IMR-90 (cell line): Measurements from ENCODE around the gene NCKIPSD. TPM values are rescaled to one million over a fixed set of nuclear protein-coding genes. Genes with fewer than 3 reads are reported as not detected.

Experiments used
- ATAC-seq: fragments of 200-7000 bp; cut with Tn5 transposase; 2 replicates; pipeline ENCODE4 v1.9.1; 2020; ENCODE audit warnings: low read depth, mild to moderate bottlenecking, moderate library complexity
- BruUV-seq: library from RNA; stranded (reverse); fragments of 400-500 nt; replicated peaks from 2 replicates; lab custom pipeline; 2021; lab: Mats Ljungman, UMichigan
- CTCF ChIA-PET: fragments of 300-600 bp; formaldehyde crosslinking; extraction: SDS; loops from one replicate; lab custom pipeline; 2021; ENCODE audit warnings: antibody characterized with exemption; lab: Yijun Ruan, JAX
- POLR2A ChIA-PET: fragments of 300-600 bp; sonication (Branson Sonifier 250); formaldehyde crosslinking; loops from one replicate; lab custom pipeline; 2022; ENCODE audit warnings: antibody characterized with exemption; ENCODE audit not compliant: unreplicated experiment; lab: Charles Lee
- DNase-seq: peaks from one replicate; pipeline ENCODE4 v3.0.0; 2013
- H2AFZ ChIP-seq: replicated peaks from 2 replicates; pipeline ENCODE3; 2013; ENCODE audit warnings: low read length, mild to moderate bottlenecking; ENCODE audit not compliant: poor library complexity
- H2AK5ac ChIP-seq: 2 replicates; pipeline ENCODE4 v1.6.1; 2013; ENCODE audit warnings: low read depth, low read length, inconsistent platforms
- H2AK9ac ChIP-seq: replicated peaks from 2 replicates; pipeline ENCODE3; 2013; ENCODE audit warnings: mild to moderate bottlenecking, low read depth, low read length, moderate library complexity; ENCODE audit not compliant: poor library complexity
- H2BK120ac ChIP-seq: 2 replicates; pipeline ENCODE4 v1.6.1; 2013; ENCODE audit warnings: low read depth, low read length, inconsistent platforms
- H2BK15ac ChIP-seq: 3 replicates; pipeline ENCODE4 v1.6.1; 2013; ENCODE audit warnings: low read depth, low read length, inconsistent platforms
- H2BK20ac ChIP-seq: 2 replicates; pipeline ENCODE4 v1.6.1; 2013; ENCODE audit warnings: low read depth, mild to moderate bottlenecking, inconsistent platforms, low read length, moderate library complexity
- H2BK5ac ChIP-seq: 2 replicates; pipeline ENCODE4 v1.6.1; 2013; ENCODE audit warnings: mild to moderate bottlenecking, low read depth, low read length, inconsistent platforms; ENCODE audit not compliant: poor library complexity, severe bottlenecking
- H3K14ac ChIP-seq: replicated peaks from 2 replicates; pipeline ENCODE4 v1.6.1; 2013; ENCODE audit warnings: low read depth, low read length, inconsistent platforms
- H3K18ac ChIP-seq: 2 replicates; pipeline ENCODE4 v1.6.1; 2013; ENCODE audit warnings: low read depth, low read length, control low read depth
- H3K23ac ChIP-seq: 2 replicates; pipeline ENCODE4 v1.6.1; 2013; ENCODE audit warnings: low read depth, low read length, inconsistent platforms
- H3K27ac ChIP-seq: 2 replicates; pipeline ENCODE4 v1.5.1; 2013; ENCODE audit warnings: mild to moderate bottlenecking, control low read depth, low read length; ENCODE audit not compliant: insufficient read depth
- H3K27me3 ChIP-seq: 2 replicates; pipeline ENCODE4 v1.6.1; 2013; ENCODE audit warnings: low read length; ENCODE audit not compliant: control insufficient read depth, insufficient read depth
- H3K36me3 ChIP-seq: 2 replicates; pipeline ENCODE4 v1.6.1; 2013; ENCODE audit warnings: low read length, mixed read lengths; ENCODE audit not compliant: control insufficient read depth, insufficient read depth
- H3K4ac ChIP-seq: 2 replicates; pipeline ENCODE4 v1.6.1; 2013; ENCODE audit warnings: low read depth, low read length, inconsistent platforms
- H3K4me1 ChIP-seq: 2 replicates; pipeline ENCODE4 v1.6.1; 2013; ENCODE audit warnings: low read length, mixed read lengths; ENCODE audit not compliant: control insufficient read depth, insufficient read depth
- H3K4me2 ChIP-seq: 2 replicates; pipeline ENCODE4 v1.6.1; 2013; ENCODE audit warnings: low read depth, mild to moderate bottlenecking, control low read depth, low read length, moderate library complexity
- H3K4me3 ChIP-seq: 2 replicates; pipeline ENCODE4 v1.5.1; 2013; ENCODE audit warnings: low read depth, mild to moderate bottlenecking, control low read depth, low read length, moderate library complexity; ENCODE audit not compliant: insufficient read depth
- H3K56ac ChIP-seq: 2 replicates; pipeline ENCODE4 v1.6.1; 2013; ENCODE audit warnings: low read length, inconsistent platforms; ENCODE audit not compliant: insufficient read depth; ENCODE audit errors: extremely low read depth
- H3K79me1 ChIP-seq, 2 experiments: 2 replicates each; pipeline ENCODE4 v1.6.1; 2013; ENCODE audit warnings: low read length in 2 of 2, inconsistent platforms in 1 of 2, low read depth in 1 of 2
- H3K9ac ChIP-seq: 2 replicates; pipeline ENCODE4 v1.6.1; 2013; ENCODE audit warnings: low read depth, low read length, control low read depth
- H3K9me1 ChIP-seq: 2 replicates; pipeline ENCODE4 v1.6.1; 2013; ENCODE audit warnings: low read length, inconsistent platforms; ENCODE audit not compliant: insufficient read depth
- H3K9me3 ChIP-seq: 2 replicates; pipeline ENCODE4 v1.6.1; 2013; ENCODE audit warnings: low read length; ENCODE audit not compliant: control insufficient read depth, insufficient read depth
- H4K20me1 ChIP-seq: 2 replicates; pipeline ENCODE4 v1.6.1; 2013; ENCODE audit warnings: low read length, inconsistent platforms; ENCODE audit not compliant: insufficient read depth
- H4K5ac ChIP-seq: 2 replicates; pipeline ENCODE4 v1.6.1; 2013; ENCODE audit warnings: mild to moderate bottlenecking, low read depth, low read length, control low read depth
- H4K8ac ChIP-seq, 2 experiments: 2 replicates each; pipeline ENCODE4 v1.6.1; 2013; ENCODE audit warnings: low read depth in 2 of 2, low read length in 2 of 2, control low read depth in 1 of 2, inconsistent platforms in 1 of 2
- H4K91ac ChIP-seq: 2 replicates; pipeline ENCODE4 v1.6.1; 2013; ENCODE audit warnings: low read depth, low read length, inconsistent platforms; ENCODE audit not compliant: insufficient read depth
- BHLHE40 ChIP-seq: fragments of 150-350 bp; IDR thresholded peaks from 2 replicates; pipeline ENCODE4 v1.6.1; 2016; ENCODE audit warnings: mild to moderate bottlenecking, low read depth, low read length
- CEBPB ChIP-seq: IDR thresholded peaks from 2 replicates; pipeline ENCODE4 v1.6.1; 2012; ENCODE audit warnings: low read depth, low read length, improper control_type of control experiment
- CHD1 ChIP-seq: IDR thresholded peaks from 2 replicates; pipeline ENCODE4 v1.6.1; 2012; ENCODE audit warnings: low read depth, low read length, improper control_type of control experiment
- CTCF ChIP-seq: conservative IDR thresholded peaks from 2 replicates; pipeline ENCODE4 v1.5.1; 2012; ENCODE audit warnings: mild to moderate bottlenecking, low read depth, low read length, improper control_type of control experiment
- ELK1 ChIP-seq: fragments of 150-350 bp; IDR thresholded peaks from 2 replicates; pipeline ENCODE4 v1.6.1; 2016; ENCODE audit warnings: low read depth, mild to moderate bottlenecking, low read length, moderate library complexity, borderline replicate concordance
- FOS ChIP-seq: fragments of 150-350 bp; IDR thresholded peaks from 2 replicates; pipeline ENCODE4 v1.6.1; 2016; ENCODE audit warnings: low read depth, low read length
- MAFK ChIP-seq: IDR thresholded peaks from 2 replicates; pipeline ENCODE4 v1.6.1; 2012; ENCODE audit warnings: low read depth, low read length, improper control_type of control experiment
- MAZ ChIP-seq: IDR thresholded peaks from 2 replicates; pipeline ENCODE4 v1.6.1; 2012; ENCODE audit warnings: low read depth, mild to moderate bottlenecking, low read length, improper control_type of control experiment, moderate library complexity, borderline replicate concordance
- NFE2L2 ChIP-seq: fragments of 150-350 bp; IDR thresholded peaks from 2 replicates; pipeline ENCODE4 v1.6.1; 2016; ENCODE audit warnings: low read depth, mild to moderate bottlenecking, low read length
- RAD21 ChIP-seq: IDR thresholded peaks from 2 replicates; pipeline ENCODE4 v1.6.1; 2012; ENCODE audit warnings: low read length, improper control_type of control experiment
- RCOR1 ChIP-seq: IDR thresholded peaks from 2 replicates; pipeline ENCODE4 v1.6.1; 2012; ENCODE audit warnings: mild to moderate bottlenecking, low read length, improper control_type of control experiment; ENCODE audit not compliant: insufficient replicate concordance
- RFX5 ChIP-seq: IDR thresholded peaks from 2 replicates; pipeline ENCODE4 v1.8.0; 2012; ENCODE audit warnings: low read depth, mild to moderate bottlenecking, low read length, moderate library complexity
- SMC3 ChIP-seq: fragments of 150-350 bp; IDR thresholded peaks from 2 replicates; pipeline ENCODE4 v1.6.1; 2016; ENCODE audit warnings: low read depth, mild to moderate bottlenecking, antibody characterized with exemption, low read length, moderate library complexity
- WGBS, 2 experiments: methylation state at CpG; one replicate each; pipeline versions ENCODE4 v1.1.5 to v1.1.7; 2013; ENCODE audit warnings: missing lambda C conversion rate in 2 of 2; ENCODE audit not compliant: insufficient read length in 1 of 2; ENCODE audit errors: extremely low coverage in 2 of 2; 5-methylcytosine and 5-hydroxymethylcytosine counted together
- dilution Hi-C: fragments of 300-500 bp; cut with HindIII; formaldehyde crosslinking; loops from one replicate; pipeline ENCODE4 v1.14.3; 2018; ENCODE audit warnings: low sequenced_read_pairs; ENCODE audit not compliant: unreplicated experiment
- in situ Hi-C: fragments of 300-500 bp; cut with MboI; formaldehyde crosslinking; loops from 3 replicates; pipeline ENCODE4 v1.14.3; 2019; ENCODE audit warnings: low sequenced_read_pairs, inconsistent platforms, mixed read lengths
- intact Hi-C: fragments of 100-400 bp; cut with micrococcal nuclease; formaldehyde crosslinking; loops from 2 replicates; pipeline ENCODE4 v1.10.0; 2022
- polyA plus RNA-seq, 3 experiments: library from polyadenylated mRNA; depleted of rRNA; stranded (reverse); fragments of >200 nt; gene quantifications; 2 replicates each; pipeline ENCODE4 v1.2.3, GENCODE V29; 2012; ENCODE audit warnings: low replicate concordance in 1 of 3
- total RNA-seq: library from RNA; depleted of rRNA; stranded (reverse); fragments of >200 nt; gene quantifications from 2 replicates; pipeline ENCODE4 v1.2.3, GENCODE V29; 2012

Gene NCKIPSD
- total and polyA plus RNA-seq, 2 of the 4 experiments (the other 2 are of a cell fraction): 21.0 to 38.3 TPM

DNA sequence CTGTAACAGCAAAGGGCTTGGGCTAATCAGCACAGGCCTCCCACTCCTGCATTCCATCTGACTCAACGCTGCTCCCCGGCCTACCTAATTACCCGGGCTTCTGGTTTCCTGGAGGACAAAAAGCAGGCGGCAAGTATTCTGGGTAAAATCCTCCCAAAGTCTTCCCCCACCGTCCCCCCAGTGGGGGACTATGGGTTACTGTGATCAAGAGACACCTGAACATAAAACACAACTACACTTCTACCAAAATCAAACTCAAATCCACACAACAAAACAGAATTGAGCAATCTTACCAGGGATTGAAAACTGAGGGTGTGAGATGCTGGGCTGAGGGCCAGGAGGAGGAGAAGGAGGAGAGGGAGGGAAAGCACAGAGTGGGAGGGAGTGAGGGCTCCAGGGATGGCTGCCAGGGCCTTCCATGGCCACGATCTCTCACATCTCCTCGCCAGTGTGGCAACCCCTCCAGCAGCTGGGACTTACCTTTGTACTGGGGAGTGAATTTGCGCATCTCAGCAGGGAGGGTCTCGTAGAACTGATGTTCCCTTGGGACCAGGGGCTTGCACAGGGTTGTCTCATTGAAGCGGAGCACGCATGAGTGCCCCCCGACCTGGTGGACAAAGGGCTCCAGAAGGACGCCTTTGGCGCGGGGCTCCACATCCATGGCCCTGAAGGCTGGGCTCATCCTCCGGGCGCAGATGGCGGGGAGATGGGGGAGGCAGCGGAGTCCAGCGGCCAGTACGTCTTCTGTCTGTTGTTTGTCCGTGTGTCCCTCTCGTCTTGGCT is 9.1 kb upstream of the NCKIPSD start:
- intact Hi-C loops: no loop called here
- Histone ChIP-seq H3K27me3 (no peaks in the 10 kb centered on the region), H3K4me2 (peak overlapping the region; percentile 51), H3K9me3 (no peaks in the 10 kb centered on the region), H3K18ac (peak overlapping the region; percentile 5; the same call in 1 of the 2 replicates), H4K91ac (peak overlapping the region; percentile 74), H2AK5ac (peak overlapping the region; percentile 95), H2AFZ (peak overlapping the region; percentile 80), H3K9me1 (peaks cover 27% of the 10 kb centered on the region), H3K4ac (peak overlapping the region; percentile 53), H3K9ac (peak overlapping the region; percentile 7; the same call in 1 of the 2 replicates), H3K36me3 (peaks cover 51% of the 10 kb centered on the region), H2BK120ac (peak overlapping the region; percentile 49), H4K5ac (peak overlapping the region; percentile 14; the same call in 1 of the 2 replicates), H3K4me1 (peaks cover 26% of the 10 kb centered on the region), H3K14ac (peak overlapping the region; percentile 83), H3K56ac (peak overlapping the region; percentile 27; the same call in 1 of the 2 replicates), H2BK5ac (peak overlapping the region; percentile 69), H4K20me1 (peaks cover 72% of the 10 kb centered on the region), H4K8ac (peak overlapping the region; percentile 10 to 75; a peak in 3 of 4 replicates), H3K23ac (peak overlapping the region; percentile 20), H2BK20ac (peak overlapping the region; percentile 10; the same call in 1 of the 2 replicates), H3K27ac (peak overlapping the region; percentile 61), H2BK15ac (peak overlapping the region; percentile 85; the same call in 1 of the 3 replicates), H3K4me3 (peak overlapping the region; percentile 0; the same call in 1 of the 2 replicates), H2AK9ac (peak overlapping the region; percentile 96), H3K79me1 (peaks cover 35 to 80% of the 10 kb centered on the region in 2 experiments)
- dilution Hi-C loops: no loop called here
- WGBS, 2 experiments: 53% methylated on average over 9 of the region's 23 CpGs; no CpG with 5 or more reads in 1 of the 2 experiments
- ATAC-seq (peak; percentile 86), DNase-seq (peak; percentile 85)
- in situ Hi-C loops: no loop called here
- CTCF ChIA-PET: interaction anchor here (2.5 kb wide), 1 partner anchor 45 kb away, joined by 7 read pairs; no protein-coding TSS in a partner anchor
- BruUV-seq: no TSS peak
- POLR2A ChIA-PET: no interaction called here
- TF ChIP-seq RCOR1 (no peak), SMC3 (no peak), MAZ (peak; percentile 92), CHD1 (no peak), NFE2L2 (no peak), MAFK (no peak), BHLHE40 (no peak), CEBPB (peak; percentile 89), CTCF (no peak), RAD21 (no peak), ELK1 (no peak), FOS (0 out of 2 replicates have a peak, but pooled peaks have one; percentile 44), RFX5 (no peak)
